COLO829 (cell line): ENCODE measurements around the gene DZIP1.

ENCODE experiments used
- DNase-seq: peaks from one replicate; pipeline ENCODE4 v3.0.0; 2012; ENCODE audit warnings: low spot score

The DZIP1 gene

GRCh38 chr13:95642999-95643398 is 1.5 kb downstream of the DZIP1 start:
- no peak for DNase-seq

DNA sequence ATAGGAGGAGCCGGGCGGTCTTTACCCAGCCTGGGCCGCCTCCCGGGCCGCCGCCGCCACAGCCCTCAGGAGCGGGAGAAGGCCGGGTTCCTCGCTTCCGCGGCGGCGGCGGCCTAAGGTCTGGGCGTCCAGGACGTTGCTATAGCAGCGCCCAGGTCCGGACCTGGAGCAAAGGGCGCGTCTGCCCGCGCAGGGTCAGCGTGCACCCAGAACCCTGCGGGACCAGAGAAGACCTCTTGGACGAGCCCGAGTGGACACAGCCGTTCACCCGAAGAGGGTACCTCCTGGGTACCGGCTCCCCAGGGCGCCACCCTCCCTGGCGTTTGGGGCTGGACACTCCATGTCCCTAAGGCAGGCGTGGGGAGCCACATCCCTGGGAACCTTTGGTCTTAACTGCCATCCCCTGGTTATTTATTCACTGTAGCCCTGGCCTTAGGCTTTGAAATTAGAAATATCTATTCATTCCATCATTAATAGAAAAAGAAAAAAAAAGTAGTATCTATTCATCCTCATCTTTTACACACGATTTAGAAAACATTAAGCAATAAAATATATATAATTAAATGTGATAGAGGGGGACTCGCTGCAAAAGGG is 2.4 kb downstream of the DZIP1 start:
- DNase-seq = no peak

GRCh38 chr13:95641291-95642027 is 3.0 kb downstream of the DZIP1 start:
- DNase-seq = no peak

GRCh38 chr13:95636853-95637252 is 7.7 kb downstream of the DZIP1 start:
- DNase-seq = no peak

- DNase-seq = no peak
Measured at GRCh38 chr13:95630593-95630992, 13.9 kb downstream of the DZIP1 start.

DNA sequence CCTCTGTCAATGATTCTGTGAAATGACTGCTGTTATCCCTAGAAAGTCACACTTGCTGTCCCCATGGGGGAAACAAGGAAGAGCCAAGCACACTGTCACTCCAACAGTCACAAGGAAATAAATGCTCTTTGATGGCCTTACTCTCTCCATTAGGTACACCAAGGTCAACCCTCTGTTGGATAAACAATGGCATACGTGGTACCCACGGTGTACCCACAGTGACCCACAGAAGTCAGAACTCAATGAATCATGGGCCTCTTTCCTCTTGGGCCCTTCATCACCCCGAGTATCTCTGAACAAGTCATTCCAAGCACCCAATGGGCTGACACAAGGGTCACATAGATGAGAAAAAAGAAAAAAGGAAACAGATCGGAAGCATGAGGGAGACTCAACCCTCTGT is 15.4 kb downstream of the DZIP1 start:
- DNase-seq = no peak

- DNase-seq = no peak
Measured at GRCh38 chr13:95628488-95628887, 16.0 kb downstream of the DZIP1 start.

DNA sequence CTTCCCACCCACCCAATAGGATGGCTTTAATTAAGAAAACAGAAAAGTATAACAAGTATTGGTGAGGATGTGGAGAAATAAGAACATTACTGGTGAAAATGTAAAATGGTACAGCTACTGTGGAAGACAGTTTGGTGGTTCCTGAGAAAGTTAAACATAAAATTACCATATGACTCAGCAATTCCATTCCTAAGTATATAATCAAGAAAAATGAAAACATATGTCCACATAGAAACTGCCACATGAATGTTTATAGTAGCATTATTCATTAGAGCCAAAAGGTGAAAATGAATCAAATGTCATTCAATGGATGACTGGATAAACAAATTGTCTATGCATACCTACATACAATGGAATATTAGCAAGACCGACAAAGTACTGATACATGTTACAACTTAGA is 16.9 kb downstream of the DZIP1 start:
- DNase-seq = no peak

GRCh38 chr13:95626768-95627167 is 17.7 kb downstream of the DZIP1 start:
- no peak for DNase-seq

DNA sequence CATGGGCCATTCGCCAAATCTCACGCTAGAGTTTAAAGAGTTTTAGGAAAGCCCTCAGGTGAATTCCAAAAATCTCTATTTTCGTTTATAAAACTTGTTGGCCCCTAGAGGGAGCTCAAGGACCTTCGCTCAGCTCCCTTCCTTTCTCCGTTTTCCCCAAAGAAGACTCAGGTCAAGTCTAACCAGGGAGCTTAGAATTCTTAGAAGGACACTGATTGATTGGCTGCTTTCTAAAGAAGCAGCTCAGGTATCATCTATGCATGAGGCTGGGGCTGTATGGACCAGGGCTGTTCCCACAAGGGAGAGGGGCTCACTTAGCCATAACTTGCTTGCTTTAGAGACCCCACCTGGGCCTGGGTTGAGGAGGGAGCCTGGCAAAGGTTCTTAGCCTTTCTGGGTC is 20.5 kb downstream of the DZIP1 start:
- peak; percentile 35 for DNase-seq

DNA sequence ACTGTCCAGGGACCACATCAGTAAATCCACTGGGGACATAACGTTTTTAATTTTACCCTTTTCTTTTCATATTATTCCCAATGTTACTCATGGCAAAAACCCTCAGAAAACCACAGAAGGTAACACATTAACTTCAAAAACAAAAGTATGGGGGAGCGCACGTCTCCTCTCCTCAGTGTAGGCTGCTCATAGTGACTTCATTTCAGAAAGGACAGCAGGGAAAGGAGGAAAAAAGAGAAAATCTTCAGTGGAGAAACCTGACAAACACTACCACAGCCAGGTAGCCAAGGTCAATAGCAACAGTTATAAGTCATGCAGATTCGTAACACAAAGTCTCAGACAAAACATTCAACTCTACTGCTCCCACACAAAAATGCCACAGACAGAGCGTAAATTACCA is 21.4 kb downstream of the DZIP1 start:
- DNase-seq = no peak

DNA sequence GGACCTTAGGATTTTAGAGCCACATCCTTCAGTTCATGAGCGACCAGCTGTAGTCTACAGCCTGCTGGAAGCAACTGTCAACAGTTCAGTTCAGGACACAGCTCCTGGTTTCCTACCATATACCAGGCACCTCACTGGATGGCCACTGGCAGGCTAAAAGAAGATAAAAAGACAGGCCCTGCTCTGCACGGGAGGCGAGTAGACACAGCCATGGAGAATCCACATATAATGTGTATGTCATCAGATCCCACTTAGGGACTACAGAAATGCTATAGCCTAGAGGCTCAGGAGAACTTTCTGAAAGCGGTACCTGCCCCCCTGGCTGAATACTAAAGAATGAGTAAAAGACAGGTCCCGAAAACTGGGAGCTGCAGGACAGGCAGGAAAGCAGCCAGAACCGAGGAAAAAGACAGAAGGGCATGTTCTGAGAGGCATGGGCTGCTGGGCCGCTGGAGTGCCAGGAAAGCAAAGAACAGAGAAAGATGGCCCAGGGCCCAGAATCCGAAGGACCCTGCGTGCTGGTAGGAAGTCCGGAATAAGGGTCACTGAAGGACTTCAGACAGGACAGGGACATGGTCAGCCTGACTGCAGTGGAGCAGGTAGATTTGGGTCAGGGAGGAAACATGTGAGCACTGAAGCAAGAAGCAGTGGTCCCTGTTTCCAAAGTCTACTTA is 23.5 kb downstream of the DZIP1 start:
- DNase-seq = no peak

DNA sequence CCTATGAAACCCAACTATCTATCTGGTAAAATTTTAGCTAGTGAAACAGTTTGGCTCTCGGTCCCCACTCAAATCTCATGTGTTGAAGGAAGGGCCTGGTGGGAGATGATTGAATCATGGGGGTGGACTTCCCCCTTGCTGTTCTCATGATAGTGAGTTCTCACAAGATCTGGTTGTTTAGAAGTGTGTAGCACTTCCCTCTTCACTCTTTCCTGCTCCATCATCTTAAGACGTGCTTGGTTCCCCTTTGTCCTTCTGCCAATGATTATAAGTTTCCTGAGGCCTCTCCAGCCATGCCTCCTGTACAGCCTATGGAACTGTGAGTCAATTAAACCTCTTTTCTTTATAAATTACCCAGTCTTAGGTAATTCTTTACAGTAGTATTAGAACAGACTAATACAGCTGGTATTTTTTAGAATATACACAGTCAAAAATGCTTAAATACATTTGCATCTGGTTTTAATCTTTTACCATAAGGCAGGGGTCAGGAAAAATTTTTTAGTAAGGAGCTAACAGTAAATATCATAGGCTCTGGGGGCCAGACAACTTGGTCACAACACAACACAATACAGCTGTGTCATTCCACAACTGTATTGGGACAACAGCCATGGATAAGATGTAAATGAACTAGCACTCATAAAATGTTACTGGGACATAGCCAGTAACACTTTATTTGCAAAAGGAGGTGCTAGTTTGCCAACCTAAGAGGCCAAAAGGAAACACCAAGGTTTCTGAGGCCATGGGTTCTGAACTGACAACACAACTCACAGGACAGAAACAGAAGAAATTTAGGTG is 24.3 kb downstream of the DZIP1 start:
- DNase-seq = no peak

DNA sequence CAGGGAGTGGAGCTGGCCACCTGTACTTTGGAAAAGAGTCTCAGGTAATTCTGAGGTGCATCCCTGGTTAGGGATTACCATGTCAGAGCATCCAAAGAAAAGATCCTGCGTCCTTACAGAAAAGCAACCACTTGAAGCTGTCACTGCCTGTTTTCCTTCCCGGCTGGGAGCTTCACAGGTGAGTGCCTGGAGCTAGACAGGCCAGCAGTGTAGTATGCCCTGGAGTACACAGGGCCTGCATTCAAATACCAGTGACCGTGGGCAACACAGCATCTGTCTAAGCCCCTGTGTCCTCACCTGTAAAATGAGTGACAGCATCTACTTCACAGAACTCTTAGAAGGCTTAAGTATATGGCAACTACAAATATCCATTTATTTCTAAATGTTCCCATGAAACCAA is 29.0 kb downstream of the DZIP1 start:
- DNase-seq = no peak

DNA sequence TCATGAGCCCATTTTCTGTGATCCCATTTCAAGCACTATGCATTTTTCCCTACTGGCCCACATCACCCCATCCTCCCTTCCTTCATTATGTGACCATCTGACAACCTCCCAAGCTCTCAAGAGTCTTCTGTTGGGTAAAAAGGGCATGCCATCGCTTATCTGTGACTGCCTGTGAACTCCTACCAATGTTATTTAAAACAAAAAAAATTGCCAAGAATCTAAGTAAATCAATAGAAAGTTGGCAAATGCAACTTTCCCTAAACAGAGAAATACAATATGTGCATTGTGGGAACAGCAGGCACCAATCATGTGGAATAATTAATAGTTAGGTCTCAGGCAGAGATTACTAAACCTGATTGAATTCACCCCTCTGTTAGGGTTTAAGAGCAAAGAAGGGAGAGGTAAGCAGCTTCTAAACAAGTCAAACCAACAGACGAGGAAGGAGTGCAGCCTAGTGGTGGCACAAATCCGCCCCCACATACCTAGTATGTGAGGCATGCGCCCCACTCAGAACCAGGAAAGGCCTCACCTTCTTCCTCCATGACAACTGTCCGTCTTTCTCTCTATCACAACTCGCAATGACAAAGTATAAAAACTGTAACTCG is 29.8 kb downstream of the DZIP1 start:
- no peak for DNase-seq

DNA sequence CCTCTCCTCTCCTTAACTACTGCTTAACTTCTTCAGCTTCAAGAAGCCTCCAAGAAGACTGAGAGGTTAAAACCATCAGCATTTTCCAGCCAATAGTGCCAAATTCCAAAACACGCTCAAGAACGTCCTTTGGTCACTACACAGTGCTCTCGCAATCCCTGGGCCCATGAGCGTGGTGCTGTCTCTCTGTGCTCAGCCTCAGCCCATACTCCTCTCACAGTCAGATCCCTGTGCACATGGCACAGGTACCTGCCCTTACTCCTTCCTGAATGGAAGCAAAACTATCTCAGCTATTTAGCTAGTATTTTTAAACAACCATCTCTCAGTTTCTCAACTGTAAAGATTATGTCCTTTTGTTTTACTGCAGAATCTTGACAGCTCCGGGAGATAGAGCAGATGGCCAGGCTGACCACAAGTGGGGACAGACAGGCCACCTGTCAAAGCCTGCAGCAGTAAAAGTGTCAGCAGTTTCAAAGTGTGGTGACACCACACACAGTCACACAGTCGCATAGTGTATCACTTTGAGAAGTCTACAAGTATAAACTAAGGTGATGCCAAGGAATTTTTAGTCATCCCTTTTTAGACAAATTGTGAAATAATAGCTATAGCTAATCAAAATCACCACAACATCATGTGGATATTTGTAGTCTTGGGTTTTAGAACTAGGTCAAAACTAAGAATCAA is 35.7 kb downstream of the DZIP1 start:
- DNase-seq = no peak

- no peak for DNase-seq
Measured at GRCh38 chr13:95607366-95607765, 37.1 kb downstream of the DZIP1 start.

- no peak for DNase-seq
Measured at GRCh38 chr13:95605448-95606125, 38.9 kb downstream of the DZIP1 start.

GRCh38 chr13:95604556-95604915 is 40.0 kb downstream of the DZIP1 start:
- no peak for DNase-seq

GRCh38 chr13:95603887-95604555 is 40.5 kb downstream of the DZIP1 start:
- DNase-seq = peak; percentile 13

- DNase-seq = no peak
Measured at GRCh38 chr13:95601906-95602305, 42.6 kb downstream of the DZIP1 start.
